NCI-H226 (cell line): Measurements from ENCODE around the gene RAB35.
A peak's percentile ranks its signal among the peaks of the same experiment; 100 is the strongest.

Source experiments
- DNase-seq: peaks from one replicate; pipeline ENCODE4 v3.0.0-alpha.2; 2015

Gene RAB35

DNA sequence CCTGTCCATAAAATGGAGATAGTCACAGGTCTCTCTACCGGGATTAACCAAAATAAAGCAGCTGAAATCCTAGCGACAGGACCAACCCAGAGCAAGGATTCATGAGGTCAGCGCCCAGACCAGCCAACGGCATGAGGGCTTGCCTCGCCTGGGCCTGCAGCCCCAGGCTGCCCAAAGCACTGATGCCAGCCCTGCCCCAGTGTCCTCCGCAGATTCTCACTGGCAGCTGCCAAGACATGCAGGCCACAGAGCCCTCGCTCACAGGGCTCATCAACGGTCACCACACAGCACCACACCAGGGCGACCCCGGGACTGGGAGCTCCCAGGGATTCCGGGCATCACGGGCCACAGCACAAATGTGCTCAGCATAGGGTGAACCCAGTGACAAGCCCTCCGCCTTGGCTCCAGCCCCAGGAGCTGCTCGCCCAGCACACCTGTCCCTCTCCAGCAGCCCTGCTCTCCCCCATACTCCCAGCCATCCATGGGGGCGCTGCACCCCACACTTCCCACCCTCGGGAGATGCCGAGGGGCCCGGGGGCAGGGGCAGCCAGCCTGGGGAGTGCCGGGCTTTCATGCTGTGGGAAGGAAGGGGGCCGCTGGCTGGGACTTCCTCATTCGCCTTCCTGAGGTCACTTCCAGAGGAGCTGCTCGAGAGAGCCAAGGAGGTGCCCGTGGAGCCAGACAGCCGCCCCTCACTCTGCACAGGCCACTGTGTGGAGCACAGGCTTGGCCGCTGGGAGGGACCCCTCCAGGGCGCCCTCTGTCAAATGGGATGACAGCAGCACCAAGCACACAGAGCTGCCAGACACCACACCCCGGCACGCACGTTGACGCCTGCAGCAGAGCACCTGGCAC is 14.1 kb downstream of the RAB35 start:
- DNase-seq: no peak

DNA sequence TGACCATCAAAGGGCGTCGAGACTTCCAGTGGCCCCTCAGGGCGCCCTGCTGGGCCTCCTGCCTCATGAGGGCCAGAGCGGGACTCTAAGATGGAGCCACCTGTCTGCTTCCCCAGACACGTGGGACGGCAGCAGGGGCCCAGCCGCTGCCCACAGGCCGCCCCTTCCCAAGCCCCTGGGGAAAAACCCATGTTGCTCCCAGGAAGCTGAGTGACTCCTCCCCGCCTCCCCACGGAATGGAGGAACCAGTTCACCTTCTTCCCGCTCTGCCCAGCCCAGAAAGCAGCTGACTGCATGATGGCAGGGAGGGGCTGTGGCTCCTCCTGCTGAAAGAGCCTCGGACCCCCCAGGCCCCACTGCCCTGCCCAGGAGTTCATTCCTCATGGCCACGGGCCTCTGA is 14.9 kb downstream of the RAB35 start:
- DNase-seq: no peak

DNA sequence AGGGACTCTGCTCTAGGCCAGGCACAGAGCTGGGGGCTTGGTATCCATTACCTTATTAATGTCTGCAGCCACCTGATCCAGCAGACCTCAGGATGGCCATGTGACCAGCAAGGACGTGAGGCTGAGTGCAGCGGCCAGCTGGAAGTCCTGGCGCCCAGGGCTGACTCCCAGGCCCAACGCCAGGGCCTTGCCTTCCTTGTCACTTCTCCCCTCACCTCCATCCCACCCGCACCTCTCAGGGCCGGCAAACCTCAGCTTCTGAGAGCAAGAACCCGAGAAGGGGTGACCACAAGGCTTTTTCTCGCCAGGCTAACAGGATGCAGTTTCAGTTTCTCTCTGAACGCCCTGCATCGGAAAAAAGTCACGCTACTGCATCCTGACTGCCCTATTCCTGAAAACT is 15.4 kb downstream of the RAB35 start:
- no peak for DNase-seq

DNA sequence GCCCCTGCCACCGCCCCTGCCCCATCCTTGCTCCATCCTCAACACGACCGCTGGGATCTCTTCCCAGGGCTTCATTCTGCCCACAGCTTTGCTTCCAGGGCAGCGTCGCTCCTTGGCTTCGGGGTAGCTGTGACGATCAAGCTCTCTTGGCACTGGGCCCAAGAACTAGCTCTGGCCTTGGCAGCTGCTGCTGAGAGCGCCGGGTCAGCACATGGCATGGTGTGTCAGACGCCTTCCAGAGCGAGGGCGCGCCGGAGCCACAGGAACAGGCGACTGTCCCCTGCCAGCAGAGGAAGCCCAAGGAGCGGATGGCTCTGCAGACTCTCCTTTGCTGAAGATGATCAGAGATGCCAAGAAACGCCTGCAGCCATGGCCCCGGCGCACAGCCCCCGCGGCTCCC is 15.9 kb downstream of the RAB35 start:
- DNase-seq: no peak

DNA sequence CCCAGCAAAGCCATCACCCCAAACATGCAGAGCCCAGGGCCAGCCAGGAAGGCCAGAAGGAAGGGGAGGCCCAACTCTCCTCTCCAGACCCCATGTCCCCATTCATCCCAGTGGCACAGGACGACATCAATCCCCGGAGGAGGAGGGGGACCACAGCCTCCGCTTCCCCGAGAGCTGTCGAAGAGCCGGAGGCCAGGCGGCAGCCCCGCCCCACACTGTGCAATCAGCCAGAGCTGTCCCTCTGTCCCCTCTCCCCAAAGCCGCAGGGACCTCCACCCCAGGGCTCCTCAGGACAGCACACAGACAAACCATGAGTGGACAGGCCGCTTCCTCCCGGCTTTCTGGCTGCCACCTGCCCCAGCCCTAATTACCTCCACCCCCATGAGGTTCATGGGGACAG is 16.8 kb downstream of the RAB35 start:
- DNase-seq: no peak

DNA sequence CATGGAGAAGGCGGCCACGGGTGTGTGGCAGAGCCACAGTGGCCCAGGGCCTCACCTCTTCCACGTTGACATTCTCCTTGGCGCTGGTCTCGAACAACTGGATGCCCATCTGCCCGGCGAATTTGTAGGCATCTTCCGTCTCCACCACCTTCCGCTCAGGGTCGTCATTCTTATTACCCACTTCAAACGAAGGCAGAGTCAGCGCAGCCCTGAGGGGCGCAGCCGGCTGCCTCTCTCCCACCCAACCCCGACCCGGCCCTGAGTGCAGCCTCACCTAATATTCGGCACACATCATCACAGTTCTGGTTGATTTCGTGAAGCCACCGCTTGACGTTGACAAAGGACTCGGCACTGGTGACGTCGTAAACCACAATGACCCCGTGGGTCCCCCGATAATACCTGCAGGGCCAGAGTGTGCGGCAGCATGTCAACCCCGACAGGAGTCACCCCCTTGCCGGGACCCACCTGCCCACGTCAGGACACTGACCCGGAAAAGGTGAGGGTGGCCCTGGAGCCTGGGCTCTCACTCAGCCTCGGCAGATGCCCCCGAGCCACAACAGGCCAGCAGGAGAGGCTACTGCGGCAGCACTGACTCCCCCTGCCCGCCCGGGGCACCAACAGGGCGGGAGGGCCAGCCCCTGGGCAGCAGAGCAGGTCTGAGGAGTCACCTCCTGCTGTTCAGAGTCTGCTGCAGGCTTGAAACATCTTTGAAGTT is 17.6 kb downstream of the RAB35 start:
- no peak for DNase-seq

DNA sequence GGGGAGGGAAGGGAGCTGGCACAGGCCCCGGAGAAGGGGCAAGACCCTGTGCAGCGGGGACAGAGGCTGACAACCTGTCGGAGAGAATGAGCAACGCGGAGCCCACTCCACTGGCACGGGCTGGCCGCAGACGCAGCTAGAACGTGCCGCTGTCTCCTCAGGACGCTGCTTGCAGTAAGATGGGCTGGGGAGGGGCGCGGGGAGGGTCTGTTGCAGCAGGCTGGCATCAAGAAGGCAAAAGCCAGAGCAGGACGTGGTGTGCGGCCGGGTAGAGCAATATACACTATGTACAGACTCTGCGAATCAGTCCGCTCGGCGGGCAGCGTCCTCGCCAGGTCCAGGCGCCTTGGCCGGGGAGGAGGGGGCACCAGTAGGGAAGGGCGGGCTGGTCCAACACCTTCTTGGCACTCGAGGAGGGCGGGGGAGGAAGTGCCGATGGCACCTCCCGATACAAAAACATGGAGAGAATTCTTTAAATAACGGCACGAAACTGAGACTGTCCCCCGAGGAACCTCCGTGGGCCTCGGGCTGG is 19.8 kb downstream of the RAB35 start:
- DNase-seq: no peak

DNA sequence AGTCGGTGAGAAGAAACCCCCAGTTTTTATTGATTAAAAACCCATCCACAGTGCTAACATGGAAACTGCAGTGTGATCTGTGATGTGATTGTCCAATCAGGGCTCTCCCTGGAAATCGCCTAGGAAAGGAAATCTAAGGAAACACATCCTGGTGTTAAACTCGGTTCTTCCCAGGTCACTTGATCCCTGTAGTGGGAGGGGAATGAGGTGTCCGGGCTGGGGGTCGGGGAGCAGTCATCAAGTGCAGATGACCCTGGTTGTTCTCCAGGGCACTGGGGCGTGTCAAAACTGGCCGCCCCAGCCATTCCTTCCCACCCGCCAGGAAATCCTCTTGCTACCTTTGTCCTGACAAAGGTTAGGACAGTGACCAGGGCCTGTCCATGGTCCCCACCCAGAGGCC is 20.8 kb downstream of the RAB35 start:
- DNase-seq: no peak

DNA sequence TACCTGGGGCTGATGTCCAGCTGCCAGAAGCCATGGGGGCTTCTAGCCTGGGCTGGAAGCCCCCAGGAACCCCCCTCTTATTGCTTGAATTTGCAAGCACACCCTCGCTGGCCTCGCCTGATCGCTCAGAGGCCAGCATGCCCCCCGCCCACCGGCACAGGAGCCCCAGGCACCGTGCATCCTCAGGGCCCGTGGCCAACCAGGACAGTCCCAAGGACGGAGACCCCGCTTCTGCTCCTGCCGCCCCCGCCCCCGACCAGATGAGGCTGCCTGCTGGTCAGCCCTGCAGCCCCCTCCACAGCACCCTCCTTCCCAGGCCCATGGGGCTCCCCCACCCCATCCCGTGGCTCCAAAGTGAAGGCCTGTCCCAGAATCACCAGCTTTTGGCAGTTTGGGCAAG is 21.2 kb downstream of the RAB35 start:
- no peak for DNase-seq

DNA sequence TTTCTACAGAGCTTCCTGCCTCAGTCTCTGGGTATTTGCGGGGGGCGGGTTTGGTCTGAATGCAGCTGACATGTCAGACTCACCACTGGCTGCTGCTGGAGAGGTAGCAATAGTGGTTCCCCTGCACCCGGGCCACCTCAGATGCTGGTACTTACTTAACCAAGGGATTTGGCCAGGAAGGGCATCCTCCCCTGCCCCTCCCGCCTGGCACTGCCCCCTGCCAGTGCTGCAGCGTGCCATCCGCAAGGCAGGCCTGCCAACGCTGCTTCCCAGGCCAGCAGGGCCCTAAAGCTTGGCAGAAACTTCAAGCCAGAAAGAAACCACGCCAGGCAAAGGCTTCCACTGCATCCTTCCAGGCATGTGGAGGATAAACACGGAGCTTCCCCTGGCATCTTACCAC is 22.1 kb downstream of the RAB35 start:
- no peak for DNase-seq

DNA sequence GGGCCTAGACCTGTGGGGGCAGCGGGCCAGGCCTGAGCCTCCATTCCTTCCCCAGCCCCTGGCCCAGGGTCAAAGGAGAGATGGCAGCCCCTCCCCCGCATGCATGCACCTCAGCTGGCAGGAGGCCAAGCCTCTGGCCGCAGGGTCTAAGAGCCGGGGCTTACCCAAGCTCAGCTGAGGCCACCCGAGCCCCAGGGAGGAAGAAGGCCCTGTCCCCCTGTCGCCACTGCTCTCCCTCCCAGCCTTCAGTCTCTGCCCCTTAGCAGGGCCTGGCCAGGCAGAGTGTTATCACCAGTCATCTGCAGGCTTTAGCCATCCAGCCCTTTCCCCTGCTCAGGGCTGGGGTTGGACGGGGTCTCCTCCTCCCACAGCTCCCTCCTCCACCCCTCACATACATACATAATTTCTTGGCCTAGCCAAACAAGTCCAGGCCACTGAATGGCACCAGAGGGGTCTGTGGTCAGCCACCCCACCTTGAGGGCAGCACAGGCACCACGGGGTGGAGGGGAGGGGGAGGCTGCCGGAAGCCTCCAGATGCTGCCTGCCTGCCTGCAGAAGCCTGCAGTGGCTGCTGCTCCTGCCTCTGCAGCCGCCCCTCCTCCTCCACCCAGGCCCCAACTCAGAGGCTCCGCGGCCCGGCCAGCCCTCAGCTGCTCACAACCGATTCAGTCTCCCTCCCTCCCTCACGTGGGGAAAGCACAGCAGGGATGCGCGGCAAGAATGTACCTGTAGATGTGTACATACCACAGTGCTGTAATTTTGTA is 22.8 kb downstream of the RAB35 start:
- DNase-seq: no peak

DNA sequence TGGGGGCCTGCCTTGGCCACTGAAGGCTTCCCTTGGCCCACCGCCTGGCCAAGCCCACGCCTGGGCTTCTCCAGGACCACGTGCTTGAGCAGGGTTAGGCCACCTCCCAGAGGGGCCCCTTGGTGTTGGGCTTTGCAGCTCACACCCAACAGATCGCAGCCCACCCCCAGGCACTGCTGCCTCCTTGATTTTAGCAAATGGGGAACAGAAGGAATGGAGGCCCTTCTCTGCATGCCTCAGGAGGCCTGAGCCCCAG is 23.3 kb downstream of the RAB35 start:
- no peak for DNase-seq

DNA sequence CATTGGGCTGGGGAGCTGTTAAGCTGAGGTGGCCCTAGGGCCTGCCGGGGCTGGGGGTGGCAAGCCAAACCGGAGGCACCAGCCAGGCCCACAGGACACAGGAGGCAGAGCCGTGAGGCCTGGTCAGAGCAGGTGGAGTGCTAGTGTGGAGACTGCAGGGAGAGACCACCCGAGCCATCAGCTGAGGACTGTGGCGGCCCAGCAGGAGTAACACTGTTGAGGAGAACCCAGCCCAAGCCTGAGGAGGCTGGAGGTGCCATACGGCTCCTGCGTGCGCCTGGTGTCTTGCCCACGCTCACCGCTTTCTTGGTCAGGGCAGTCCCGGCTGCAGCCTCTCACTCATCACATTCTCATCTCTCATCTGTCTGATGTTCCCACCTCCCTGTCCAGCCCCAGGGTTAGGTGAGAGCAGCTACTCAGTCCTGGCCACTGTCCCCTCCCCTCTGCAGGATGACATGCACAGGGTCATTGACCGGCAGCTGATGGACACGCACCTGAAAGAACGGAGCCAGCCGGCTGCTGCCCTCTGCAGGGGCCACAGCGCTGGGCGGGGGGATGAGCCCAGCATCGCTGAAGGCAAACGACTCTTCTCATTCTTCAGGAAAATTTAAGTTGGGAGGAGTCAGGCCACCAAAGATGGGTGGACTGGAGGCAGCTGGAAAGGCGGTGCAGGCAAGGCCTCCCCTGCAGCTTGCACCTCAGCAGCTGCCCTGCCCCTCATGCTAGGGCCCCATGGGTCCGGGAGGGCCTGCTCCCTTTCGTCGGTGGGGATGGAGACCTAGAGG is 23.8 kb downstream of the RAB35 start:
- DNase-seq: no peak

DNA sequence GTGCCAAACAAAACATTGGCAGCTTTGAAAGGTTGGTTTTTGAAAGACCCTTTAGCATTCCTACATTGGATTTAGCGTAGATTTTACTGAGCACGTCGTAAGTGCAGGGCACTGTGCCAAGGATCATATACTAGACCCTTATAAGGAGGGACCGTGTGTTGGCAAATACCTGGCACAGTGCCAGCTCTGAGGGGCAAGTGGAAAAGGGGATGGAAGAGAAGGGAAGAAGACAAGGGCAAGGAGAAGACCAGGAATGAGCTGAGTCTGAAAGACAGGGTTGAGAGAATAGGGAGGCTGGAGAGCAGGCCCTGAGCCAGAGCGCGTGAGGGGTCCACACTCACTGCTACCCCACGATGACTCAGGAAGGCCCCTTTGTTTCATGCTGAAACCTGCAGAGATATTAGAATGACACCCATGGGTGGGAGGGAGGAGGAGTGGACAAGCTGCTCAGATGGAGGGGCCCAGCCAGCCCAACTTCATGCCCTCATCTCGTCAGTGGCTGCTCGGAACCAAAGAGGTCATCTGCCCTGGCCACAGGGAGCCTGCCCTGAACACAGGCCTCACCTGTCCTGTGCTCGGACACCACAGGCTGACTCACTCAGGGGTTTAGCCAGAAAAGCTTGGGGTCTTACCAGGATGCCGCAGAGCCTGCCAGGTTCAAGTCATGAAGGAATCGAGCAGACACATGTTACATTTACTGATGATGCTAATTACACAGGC is 25.0 kb downstream of the RAB35 start:
- no peak for DNase-seq

DNA sequence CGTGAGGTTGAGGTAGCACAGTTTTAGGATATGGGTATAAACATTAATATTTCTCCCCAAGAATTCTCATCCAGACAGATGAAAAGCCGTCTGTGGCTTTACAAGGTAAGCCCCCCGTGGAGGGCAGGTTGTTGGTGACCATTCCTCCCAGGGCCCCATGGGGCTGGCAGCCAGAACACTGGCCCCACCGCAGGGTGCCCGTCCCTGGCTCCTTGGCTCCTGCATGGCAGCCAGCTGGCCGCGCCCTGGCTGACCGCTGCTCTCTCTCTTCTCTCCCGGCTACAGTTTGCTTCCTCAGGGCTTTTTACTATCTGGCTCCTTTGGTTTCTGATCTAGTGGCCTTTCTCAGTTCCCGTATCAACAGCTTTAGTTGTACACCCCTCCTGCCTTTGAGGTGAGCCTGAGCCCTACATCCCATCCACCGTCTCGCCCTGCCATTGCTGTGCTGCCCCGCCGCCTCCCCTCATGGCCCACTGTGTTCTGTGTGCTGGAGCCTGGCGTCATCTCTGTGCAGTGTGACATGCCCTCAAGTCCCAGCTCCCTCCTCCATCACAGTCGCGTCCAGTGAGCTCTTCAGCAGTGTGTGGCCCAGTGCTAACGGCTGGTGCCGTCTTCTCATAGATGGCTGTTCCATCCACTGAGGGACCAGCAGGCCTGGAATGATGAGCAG is 25.8 kb downstream of the RAB35 start:
- DNase-seq: no peak

DNA sequence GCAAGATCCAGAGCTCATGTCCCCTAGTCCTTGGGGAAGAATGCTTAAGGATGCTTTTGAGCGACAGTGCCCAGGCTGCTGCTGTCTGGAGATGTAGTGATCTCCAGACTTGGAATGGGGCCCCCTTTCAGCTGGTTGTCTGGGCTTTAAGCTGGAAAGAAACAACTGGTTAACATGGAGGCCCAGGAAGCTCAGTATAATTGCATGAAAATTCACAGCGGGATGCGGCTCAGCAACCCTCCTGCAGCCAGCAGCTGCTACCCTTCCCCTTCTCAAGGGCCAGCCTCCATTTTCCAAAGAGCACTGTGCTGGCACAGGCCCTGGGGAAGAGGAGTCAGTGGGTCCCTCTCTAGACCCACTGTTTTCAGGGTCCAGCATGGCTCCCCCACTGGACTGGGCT is 26.3 kb downstream of the RAB35 start:
- no peak for DNase-seq

DNA sequence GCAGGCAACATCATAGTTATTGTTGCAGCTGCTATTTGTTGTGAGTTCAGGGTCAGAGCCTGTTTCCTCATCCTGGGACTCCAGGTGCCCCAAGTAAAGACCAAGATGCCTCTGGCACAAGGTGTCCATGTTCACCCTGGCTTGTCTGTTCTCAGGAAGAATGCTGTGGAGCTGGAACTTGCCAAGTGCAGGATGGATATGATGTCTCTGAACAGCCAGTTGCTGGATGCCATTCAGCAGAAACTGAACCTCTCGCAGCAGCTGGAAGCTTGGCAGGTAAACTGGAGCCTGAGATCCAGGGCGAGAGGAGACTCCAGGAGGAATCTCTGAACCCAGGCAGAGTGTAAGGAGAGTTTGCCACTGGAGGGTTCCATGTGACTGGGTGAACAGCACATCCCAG is 26.8 kb downstream of the RAB35 start:
- DNase-seq: no peak

DNA sequence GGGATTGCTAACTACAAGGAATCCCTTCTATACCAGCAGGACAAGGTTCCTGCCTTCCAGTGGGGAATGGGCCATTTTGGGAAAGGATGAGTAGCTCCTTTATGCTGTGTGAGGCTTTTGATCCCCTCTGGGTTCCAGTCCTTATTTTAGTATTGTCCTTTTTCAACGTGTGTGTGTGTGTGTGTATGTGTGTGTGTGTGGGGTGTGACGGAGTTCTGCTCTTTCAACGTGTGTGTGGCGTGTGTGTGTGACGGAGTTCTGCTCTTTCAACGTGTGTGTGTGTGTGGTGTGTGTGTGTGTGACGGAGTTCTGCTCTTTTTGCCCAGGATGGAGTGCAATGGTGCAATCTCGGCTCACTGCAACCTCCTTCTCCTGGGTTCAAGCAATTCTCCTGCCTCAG is 27.4 kb downstream of the RAB35 start:
- DNase-seq: no peak

DNA sequence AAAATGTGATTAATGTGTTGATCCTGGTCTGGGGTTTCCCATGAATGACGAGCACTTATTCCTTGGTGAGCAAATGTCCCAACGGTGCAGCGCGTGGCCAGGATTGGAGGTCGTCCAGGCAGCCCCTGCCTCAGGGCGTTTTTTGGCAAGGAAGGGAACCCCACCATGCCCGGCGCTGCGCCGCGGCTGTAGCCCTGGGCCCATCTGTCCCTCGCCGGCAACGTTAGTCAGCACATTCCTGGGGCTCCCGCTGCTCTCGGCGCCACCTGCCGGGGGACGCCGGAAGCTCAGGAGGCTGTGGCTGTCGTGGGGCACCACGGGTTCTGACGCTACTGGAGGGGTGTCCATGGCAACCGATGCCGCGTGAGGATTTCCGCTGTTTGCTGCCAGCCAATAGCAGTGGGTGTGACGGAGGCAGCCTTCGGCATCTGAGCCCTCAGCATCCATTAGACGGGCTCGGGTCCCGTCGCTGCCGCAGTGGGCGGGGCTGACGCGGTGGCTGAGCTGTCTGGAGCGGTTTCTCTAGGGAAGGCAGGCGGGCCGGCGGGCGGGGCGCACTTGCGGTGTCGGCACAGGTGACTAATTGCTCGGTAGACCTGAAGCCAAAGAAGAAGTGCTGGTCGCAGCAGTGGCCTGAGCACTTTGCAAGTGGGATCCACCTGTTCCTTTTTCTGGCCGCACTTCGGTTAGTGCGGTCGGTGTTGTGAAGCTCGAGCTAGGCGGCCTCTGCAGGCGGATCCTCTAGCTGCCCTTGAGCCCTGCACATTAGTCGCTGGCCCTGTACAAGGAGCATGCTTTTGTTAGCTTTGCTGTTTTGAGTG is 29.5 kb downstream of the RAB35 start:
- DNase-seq: peak; percentile 99

DNA sequence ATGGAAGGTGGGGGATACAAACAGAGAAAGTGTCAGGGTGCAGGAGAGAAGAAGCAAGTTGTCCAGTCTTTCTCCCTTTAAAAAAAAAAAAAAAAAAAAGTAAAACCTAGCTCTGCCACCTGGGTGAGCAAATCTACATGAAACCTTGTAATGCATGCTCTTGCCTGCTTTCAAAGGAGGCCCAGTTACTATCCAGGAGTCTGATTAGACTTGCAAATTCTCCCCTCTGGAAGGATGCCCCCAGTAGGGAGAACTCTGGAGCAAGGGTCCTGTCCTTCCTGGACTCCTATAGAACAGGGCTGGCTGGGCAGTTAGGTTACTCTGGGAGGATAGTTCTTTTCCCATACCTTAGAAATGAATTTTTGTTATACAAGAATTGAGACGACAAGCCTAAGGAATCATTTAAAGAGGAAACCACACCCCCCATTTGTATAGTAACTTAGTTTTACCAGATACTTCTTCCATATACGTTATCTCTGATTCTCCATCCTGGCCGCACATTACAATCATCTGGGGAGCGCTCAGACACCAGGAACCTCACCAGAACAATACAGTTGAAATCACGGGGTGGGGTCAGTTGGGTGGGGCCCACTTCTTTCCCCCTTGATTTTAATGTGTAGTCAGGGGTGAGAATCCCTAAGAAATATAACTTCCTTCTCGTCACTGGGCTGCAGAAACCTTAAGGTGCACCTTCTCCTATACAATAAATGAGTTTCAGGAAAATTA is 30.5 kb downstream of the RAB35 start:
- DNase-seq: no peak
